ENCODE data around the gene PARD3B. TPM values are rescaled to one million over a fixed set of nuclear protein-coding genes. Genes with fewer than 3 reads are reported as not detected.
A peak's percentile ranks its signal among the peaks of the same experiment; 100 is the strongest.

The PARD3B gene
- total RNA-seq, 1 experiment from 2014 or later, result 6.4 TPM

DNA sequence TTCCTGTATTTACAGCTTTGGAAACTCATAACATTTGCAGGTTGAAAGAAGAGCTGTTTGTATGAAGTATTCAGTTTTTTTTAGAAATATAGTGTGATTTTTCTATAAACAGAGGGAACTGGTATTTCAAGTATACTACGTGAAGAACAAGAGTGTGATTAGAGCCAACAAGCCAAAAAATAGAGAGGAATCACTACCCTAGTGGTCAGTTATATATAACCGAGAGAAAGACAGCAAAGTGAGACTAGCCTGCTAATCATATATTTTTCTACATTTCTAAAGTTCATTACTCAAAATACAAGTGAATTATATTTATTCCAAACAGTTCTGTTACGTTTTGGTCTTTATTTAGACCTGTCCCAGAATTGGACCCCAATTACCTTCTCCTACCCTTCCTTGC is 692.2 kb downstream of the PARD3B start:
- no peaks in the 10 kb centered on the region for H3K27me3 Mint-ChIP-seq (ENCODE audit: low read depth)
- TF ChIP-seq, protein P1, sequence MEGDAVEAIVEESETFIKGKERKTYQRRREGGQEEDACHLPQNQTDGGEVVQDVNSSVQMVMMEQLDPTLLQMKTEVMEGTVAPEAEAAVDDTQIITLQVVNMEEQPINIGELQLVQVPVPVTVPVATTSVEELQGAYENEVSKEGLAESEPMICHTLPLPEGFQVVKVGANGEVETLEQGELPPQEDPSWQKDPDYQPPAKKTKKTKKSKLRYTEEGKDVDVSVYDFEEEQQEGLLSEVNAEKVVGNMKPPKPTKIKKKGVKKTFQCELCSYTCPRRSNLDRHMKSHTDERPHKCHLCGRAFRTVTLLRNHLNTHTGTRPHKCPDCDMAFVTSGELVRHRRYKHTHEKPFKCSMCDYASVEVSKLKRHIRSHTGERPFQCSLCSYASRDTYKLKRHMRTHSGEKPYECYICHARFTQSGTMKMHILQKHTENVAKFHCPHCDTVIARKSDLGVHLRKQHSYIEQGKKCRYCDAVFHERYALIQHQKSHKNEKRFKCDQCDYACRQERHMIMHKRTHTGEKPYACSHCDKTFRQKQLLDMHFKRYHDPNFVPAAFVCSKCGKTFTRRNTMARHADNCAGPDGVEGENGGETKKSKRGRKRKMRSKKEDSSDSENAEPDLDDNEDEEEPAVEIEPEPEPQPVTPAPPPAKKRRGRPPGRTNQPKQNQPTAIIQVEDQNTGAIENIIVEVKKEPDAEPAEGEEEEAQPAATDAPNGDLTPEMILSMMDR (conservative IDR thresholded peaks at IDR 0.05), result peak; percentile 62
- H3K18ac ChIP-seq (ENCODE audit: insufficient read length, low read depth, low read length), result no peak overlapping the region
- H3K79me2 ChIP-seq (ENCODE audit: insufficient read depth, low read length), result no peaks in the 10 kb centered on the region
- H3K9me3 Mint-ChIP-seq, result no peaks in the 10 kb centered on the region
- no peak overlapping the region for H4K91ac ChIP-seq (ENCODE audit: insufficient read length, low read depth, low read length)
- H2BK120ac ChIP-seq (ENCODE audit: low read depth, low read length, poor library complexity, severe bottlenecking), result no peak overlapping the region
- no peaks in the 10 kb centered on the region for H3K79me1 ChIP-seq (ENCODE audit: insufficient read depth, low read depth, low read length, poor library complexity, severe bottlenecking)
- no peak overlapping the region for H3K4me2 ChIP-seq (ENCODE audit: insufficient read depth, insufficient read length, low read length)
- no peak overlapping the region for H3K14ac ChIP-seq (ENCODE audit: insufficient read depth, low read length)
- H4K8ac ChIP-seq (replicated peaks; ENCODE audit: insufficient read length, low read depth, low read length), result no peak overlapping the region
- H3T11ph ChIP-seq (ENCODE audit: low read length), result no peak overlapping the region
- no peaks in the 10 kb centered on the region for H3K9me3 ChIP-seq (ENCODE audit: control insufficient read depth, low read depth, low read length)
- no peaks in the 10 kb centered on the region for H3K36me3 Mint-ChIP-seq (ENCODE audit: insufficient read depth in 1 of 3, low read depth in 3 of 3)
- H2AK5ac ChIP-seq (ENCODE audit: insufficient read length, low read length), result no peak overlapping the region
- no peak overlapping the region for H2BK5ac ChIP-seq (ENCODE audit: insufficient read length, low read length)
- H3K4me3 Mint-ChIP-seq, result no peak overlapping the region
- no peak overlapping the region for H3K56ac ChIP-seq (ENCODE audit: insufficient read length, low read depth, low read length)
- no CpG with 5 or more reads among the region's 3 CpGs for WGBS (ENCODE audit: extremely low coverage, insufficient read length, low lambda C conversion rate)
- H2AFZ ChIP-seq (ENCODE audit: low read length), result no peak overlapping the region
- no peak overlapping the region for H2BK12ac ChIP-seq (ENCODE audit: insufficient read length, low read depth, low read length)
- no peak overlapping the region for H4K5ac ChIP-seq (ENCODE audit: insufficient read length, low read depth, low read length)
- H3K9ac ChIP-seq (ENCODE audit: extremely low read depth, insufficient read length, low read length), result no peak overlapping the region
- peaks cover 3% of the 10 kb centered on the region; the same call in 1 of the 2 replicates for H3K4me1 ChIP-seq (ENCODE audit: insufficient read depth, low read length)
- peaks cover 13 to 16% of the 10 kb centered on the region in 2 experiments for H3K4me1 Mint-ChIP-seq
- H3K23me2 ChIP-seq (ENCODE audit: insufficient read length, low read depth, low read length, poor library complexity, severe bottlenecking), result no peaks in the 10 kb centered on the region
- no peaks in the 10 kb centered on the region for H4K20me1 ChIP-seq (ENCODE audit: control insufficient read depth, insufficient read depth, insufficient read length)
- H2BK20ac ChIP-seq (ENCODE audit: low read depth, low read length, poor library complexity, severe bottlenecking), result no peak overlapping the region
- no peak overlapping the region for H3K4ac ChIP-seq (ENCODE audit: low read depth, low read length)
- no peak for DNase-seq
- no peak overlapping the region for H2BK15ac ChIP-seq (ENCODE audit: low read depth, low read length)
- H3K27ac ChIP-seq (ENCODE audit: insufficient read length, low read depth, low read length), result no peak overlapping the region
- H3K23ac ChIP-seq (ENCODE audit: insufficient read length, low read depth, low read length), result no peak overlapping the region
- H3K27me3 ChIP-seq (ENCODE audit: insufficient read depth, low read length), result no peaks in the 10 kb centered on the region
- H3K27ac Mint-ChIP-seq, result no peak overlapping the region

Data from H9 (cell line).